HG03280 (cell line): ENCODE measurements around the gene COPG1.

Experiments used
- ATAC-seq: cut with Tn5 transposase; IDR thresholded peaks from one replicate; pipeline ENCODE4 v1.9.1; 2021; ENCODE audit warnings: mild to moderate bottlenecking, moderate library complexity; ENCODE audit not compliant: unreplicated experiment

Gene COPG1

DNA sequence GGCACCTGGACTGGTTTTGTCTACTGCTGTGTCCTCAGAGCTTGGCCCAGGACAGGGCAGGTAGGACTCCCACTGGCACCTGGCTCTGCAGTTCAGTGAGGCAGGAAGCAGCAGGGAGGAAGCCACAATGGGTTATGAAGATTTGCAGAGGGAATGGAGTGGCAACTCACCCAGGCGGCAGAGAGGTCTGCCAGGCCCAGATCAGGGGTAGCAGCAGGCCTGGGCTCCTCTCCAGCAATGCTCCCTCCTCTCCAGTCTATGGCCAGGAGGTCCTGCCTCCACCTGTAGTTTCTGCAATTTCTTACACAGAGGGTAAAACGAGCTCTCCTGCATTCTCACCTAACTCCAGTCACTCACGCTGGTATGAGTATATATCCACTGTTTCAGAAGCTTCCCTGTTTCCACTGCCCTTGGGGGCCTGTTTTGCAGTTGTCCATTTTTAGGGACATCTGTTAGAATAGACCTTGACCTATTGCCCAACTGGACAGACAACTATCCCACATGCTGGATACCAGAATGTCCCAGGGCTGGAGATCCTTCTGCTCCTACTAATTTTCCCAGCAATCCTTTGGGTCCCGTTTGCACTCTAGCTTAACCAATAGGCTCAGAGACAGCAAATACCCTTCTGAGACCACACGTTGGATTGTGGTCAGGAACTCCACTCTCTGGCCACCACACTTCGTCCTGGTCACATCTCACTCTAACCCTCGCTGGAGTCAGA is 64.4 kb downstream of the COPG1 start:
- no peak for ATAC-seq

- no peak for ATAC-seq
Observed at GRCh38 chr3:129314386-129315222, 65.2 kb downstream of the COPG1 start.

- no peak for ATAC-seq
Observed at GRCh38 chr3:129315223-129315997, 66.0 kb downstream of the COPG1 start.

- no peak for ATAC-seq
Observed at GRCh38 chr3:129315998-129316247, 66.5 kb downstream of the COPG1 start.

DNA sequence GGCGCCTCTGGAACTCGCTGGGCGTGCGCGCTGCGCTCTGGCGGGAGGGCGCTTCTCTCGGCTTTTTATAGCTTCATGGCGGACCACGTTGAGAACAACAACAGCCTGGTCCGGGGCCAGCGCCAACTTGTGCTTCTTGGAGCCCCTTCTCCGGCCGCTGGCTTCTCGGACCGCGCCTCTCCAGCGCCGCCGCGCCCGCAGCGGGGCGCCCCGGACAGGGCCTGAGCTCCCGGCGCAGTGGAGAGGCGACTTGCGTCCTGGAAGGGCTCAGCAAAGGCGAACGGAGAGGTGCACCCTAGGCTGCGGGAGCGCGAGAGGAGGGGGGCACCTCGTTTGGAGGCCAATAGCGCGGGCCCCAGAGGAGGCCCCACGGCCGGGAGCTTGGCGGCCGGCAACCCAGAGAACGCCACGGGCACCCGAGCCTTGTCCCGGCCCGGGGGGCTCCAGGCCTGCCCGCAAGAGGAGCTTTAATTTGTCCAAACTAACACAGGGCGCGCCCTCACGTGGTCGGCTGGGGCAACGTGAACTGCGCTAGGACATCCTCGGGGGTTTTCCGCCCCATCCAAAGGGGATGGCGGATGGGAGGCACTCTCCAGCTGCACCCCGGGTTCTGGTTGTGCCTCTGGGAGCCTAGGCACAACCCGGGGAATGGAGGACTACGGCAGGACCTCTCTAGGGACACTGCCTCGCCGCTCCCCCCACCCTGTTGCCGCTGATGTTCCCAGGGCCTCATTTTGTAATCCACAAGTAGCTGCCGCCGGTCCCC is 67.0 kb downstream of the COPG1 start:
- ATAC-seq, result no peak

DNA sequence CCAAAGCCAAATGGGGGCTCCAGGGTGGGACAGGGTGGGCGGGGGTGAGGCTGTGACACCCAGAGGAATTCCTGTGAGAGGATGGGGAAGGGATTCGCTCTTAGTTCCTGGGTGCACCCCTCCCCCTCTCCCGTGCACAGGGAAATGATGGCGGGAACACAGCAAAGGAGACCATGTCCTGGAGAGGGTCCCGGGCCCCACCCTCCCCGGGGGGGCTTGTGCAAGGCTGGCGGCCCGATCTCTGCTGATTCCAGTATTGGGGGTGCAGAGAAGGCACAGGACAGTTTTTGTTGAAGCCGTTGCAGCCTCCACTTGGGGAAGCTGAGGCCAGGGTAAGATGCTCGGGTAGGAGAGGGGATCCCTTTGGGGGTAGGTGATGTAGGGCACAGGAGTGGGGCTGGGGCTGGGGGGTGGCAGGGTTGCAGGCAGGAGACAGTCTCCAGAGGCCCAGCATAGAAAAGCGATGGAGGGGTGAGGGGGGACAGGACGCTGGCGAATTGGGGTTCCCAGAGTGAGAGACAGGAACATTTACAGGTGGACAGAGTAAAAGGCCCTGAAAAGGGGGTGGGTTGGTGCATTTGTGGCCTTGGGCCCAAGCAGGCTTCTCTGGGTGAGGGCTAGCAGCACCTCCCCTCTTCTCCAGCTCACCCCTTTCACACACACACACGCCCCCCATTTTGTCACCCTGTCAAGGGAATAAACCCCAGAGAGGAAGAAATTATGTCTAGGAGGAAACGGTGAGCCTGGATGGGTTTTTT is 67.8 kb downstream of the COPG1 start:
- no peak for ATAC-seq

DNA sequence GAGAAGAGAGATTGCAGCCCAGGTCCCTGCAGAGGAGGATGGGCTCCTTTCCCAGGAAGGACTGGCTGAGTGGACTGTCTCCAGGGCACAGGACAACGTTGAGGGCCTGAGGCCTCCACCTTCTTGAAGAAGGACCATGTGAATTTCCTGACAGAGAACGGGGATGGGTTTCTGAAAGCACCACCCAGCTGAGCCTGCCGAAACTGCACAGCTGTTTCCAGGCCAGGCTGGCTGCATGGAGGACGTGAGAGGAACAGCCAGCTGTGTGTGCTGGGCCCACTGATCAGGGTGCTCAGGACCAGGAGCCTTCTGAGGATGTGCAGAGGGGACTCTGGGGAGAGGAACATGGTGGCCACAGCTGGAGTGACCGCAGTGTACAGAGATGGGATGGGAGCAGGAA is 68.4 kb downstream of the COPG1 start:
- no peak for ATAC-seq

GRCh38 chr3:129318921-129319320 is 69.5 kb downstream of the COPG1 start:
- no peak for ATAC-seq

- ATAC-seq, result no peak
Observed at GRCh38 chr3:129320261-129320660, 70.9 kb downstream of the COPG1 start.

- ATAC-seq, result no peak
Observed at GRCh38 chr3:129320825-129321487, 71.5 kb downstream of the COPG1 start.

DNA sequence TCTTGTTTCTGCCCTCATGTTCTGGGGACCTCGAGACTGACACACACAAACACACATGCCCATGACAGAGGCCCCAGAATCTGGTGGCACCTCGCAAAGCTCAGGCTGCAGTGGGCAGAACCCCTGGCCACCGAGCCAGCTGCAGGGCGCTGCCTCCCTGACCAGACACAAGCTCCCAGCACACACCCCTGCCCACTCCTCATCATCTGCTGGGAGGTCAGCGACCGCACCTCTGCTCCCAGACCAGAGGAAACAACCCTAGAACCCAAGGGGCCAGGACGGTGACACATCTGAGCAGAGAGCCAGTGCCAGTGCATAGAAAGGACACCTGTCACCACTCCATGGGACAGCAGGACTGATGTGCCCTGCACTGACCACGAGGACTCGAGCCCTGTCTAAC is 72.5 kb downstream of the COPG1 start:
- no peak for ATAC-seq

DNA sequence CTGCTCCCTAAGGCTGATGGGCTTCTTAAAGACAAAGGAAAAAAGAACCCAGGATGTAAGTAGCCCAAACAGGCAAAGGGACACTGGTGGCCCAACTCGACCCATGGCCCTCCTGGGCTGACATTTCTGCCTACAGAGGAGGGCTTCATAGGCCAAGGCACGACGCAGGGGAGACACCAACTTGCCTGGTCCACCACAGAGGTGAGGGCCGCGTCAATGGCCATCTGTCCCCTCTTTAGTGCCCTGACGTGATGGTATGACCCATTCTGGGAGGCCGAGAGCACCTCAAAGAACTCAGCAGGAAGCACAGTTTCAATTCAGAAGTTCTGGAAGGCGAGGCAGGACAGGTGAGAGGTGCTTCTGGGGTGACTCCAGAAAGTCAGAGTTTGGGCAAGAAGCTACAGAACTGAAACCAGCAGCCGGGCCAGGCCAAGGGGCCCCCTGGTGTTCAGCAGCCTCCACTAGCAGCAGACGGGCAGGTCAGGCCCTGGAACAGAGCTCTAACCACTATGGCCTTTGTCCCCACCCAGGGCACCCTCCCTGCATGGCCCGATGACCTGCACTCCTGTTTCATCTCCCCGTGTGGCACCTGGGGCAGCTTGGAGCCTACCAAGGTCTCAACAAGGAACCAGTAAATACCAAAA is 74.4 kb downstream of the COPG1 start:
- no peak for ATAC-seq

DNA sequence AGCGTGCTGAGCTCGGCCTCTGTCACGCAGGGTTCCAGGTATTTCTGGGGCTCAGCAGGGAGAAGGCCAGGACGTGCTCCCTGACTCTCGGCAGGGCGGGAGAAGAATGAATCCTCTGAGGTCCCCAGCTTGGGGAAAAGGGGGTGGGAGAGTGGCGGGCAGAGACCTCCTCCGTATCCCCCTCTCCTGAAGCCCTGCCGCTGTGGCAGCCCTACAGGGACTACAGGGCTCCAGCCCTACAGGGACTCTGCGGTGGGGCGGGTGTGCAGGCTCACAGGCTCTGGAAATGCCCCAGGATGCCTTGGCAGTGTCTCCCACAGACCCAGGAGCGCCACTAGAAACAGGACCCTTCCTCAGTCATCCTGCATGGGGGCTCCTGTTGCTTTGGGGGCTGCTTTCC is 75.4 kb downstream of the COPG1 start:
- no peak for ATAC-seq

- ATAC-seq, result no peak
Observed at GRCh38 chr3:129325383-129325782, 76.0 kb downstream of the COPG1 start.

DNA sequence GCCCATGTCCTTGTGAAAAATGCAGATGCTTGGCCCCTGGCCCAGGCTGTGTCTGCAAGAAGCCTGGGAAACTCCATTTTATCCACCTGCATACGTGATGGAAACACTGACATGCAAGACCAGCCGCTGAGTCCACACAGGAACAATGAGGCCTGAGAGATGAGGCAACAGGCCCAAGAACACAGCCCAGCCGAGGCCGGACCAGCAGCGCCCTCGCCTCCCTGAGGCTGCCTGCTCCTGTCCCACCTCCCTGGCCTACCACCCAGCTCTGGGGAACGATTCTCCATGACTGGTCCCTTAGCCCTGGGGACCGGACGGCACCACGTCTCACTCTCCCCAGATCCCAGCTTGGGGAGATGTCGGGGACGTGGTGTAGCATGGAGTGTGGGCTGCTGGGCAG is 76.7 kb downstream of the COPG1 start:
- no peak for ATAC-seq

GRCh38 chr3:129326595-129326994 is 77.2 kb downstream of the COPG1 start:
- no peak for ATAC-seq
